HEK293 (cell line): ENCODE data around the gene MTCL1.

ENCODE experiments used
- ATF2 ChIP-seq: fragments of 450-650 bp; formaldehyde crosslinking; IDR thresholded peaks from 2 replicates; pipeline ENCODE4 v1.5.1; 2016; ENCODE audit warnings: missing biosample characterization, missing genetic modification characterization, low read depth
- CTCF ChIP-seq: fragments of 450-650 bp; formaldehyde crosslinking; IDR thresholded peaks from 2 replicates; pipeline ENCODE4 v1.5.1; 2016; ENCODE audit warnings: missing biosample characterization, missing genetic modification characterization
- EGR2 ChIP-seq: fragments of 450-650 bp; formaldehyde crosslinking; IDR thresholded peaks from 2 replicates; pipeline ENCODE4 v1.5.1; 2016; ENCODE audit warnings: low read depth, missing biosample characterization, missing genetic modification characterization
- GLI2 ChIP-seq: fragments of 450-650 bp; formaldehyde crosslinking; IDR thresholded peaks from 2 replicates; pipeline ENCODE4; 2017; ENCODE audit warnings: missing biosample characterization, missing genetic modification characterization, low read depth, borderline replicate concordance
- SP7 ChIP-seq: fragments of 450-650 bp; formaldehyde crosslinking; IDR thresholded peaks from 2 replicates; pipeline ENCODE4 v1.5.1; 2016; ENCODE audit warnings: missing biosample characterization, missing genetic modification characterization
- ZBTB49 ChIP-seq: fragments of 450-650 bp; formaldehyde crosslinking; IDR thresholded peaks from 2 replicates; pipeline ENCODE4 v1.5.1; 2016; ENCODE audit warnings: missing biosample characterization, missing genetic modification characterization, low read depth
- ZNF274 ChIP-seq, 2 experiments: fragments of 200-500 bp in 1 of 2; fragments of 450-650 bp in 1 of 2; sonication (Bioruptor generic) in 1 of 2; formaldehyde crosslinking in 1 of 2; IDR thresholded peaks; 2 replicates each; pipeline versions ENCODE4 v1.5.1 to v1.6.1; 2014 to 2016; ENCODE audit warnings: borderline replicate concordance in 1 of 2, inconsistent platforms in 1 of 2, low read length in 1 of 2, missing biosample characterization in 1 of 2, missing genetic modification characterization in 1 of 2
- ZNF600 ChIP-seq: fragments of 450-650 bp; formaldehyde crosslinking; IDR thresholded peaks from 2 replicates; pipeline ENCODE4 v1.5.1; 2016; ENCODE audit warnings: missing biosample characterization, missing genetic modification characterization

- TF ChIP-seq EGR2 = no peak
- TF ChIP-seq CTCF (tag by site-specific recombination) = no peak
- no peak for TF ChIP-seq ZBTB49 (tag by site-specific recombination)
- TF ChIP-seq ZNF600 = no peak
- no peak for TF ChIP-seq ZNF274 (IDR thresholded peaks at IDR 0.05; ENCODE audit: low read length)
- TF ChIP-seq ZNF274 (tag by site-specific recombination; IDR thresholded peaks at IDR 0.05; ENCODE audit: borderline replicate concordance) = no peak
- TF ChIP-seq GLI2 (tag by site-specific recombination) = no peak
- TF ChIP-seq SP7 (tag by site-specific recombination) = no peak
- no peak for TF ChIP-seq ATF2 (tag by site-specific recombination)
Measured at GRCh38 chr18:8792688-8793316, 87.4 kb downstream of the MTCL1 start.
